ENCODE results near the gene TGFBI.

TGFBI gene

GRCh38 chr5:136028782-136029742, at the start of gene TGFBI:
Gene TGFBI, plus strand, starts transcription at chr5:136028988. Its CDS starts 68 bp downstream, at chr5:136029056.
- TF ChIP-seq, protein P1, sequence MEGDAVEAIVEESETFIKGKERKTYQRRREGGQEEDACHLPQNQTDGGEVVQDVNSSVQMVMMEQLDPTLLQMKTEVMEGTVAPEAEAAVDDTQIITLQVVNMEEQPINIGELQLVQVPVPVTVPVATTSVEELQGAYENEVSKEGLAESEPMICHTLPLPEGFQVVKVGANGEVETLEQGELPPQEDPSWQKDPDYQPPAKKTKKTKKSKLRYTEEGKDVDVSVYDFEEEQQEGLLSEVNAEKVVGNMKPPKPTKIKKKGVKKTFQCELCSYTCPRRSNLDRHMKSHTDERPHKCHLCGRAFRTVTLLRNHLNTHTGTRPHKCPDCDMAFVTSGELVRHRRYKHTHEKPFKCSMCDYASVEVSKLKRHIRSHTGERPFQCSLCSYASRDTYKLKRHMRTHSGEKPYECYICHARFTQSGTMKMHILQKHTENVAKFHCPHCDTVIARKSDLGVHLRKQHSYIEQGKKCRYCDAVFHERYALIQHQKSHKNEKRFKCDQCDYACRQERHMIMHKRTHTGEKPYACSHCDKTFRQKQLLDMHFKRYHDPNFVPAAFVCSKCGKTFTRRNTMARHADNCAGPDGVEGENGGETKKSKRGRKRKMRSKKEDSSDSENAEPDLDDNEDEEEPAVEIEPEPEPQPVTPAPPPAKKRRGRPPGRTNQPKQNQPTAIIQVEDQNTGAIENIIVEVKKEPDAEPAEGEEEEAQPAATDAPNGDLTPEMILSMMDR (IDR thresholded peaks at IDR 0.05; ENCODE audit: low read depth, low read length), result no peak
- peak within 1 kb of the TSS; percentile 86 for H3K4me3 ChIP-seq (ENCODE audit: low read depth, low read length)

- H3K4me3 ChIP-seq (ENCODE audit: low read depth, low read length), result no peak overlapping the region
- TF ChIP-seq, protein P1 (IDR thresholded peaks at IDR 0.05; ENCODE audit: low read depth, low read length), result no peak
Observed at GRCh38 chr5:135978993-135979392, 49.8 kb upstream of the TGFBI start.

DNA sequence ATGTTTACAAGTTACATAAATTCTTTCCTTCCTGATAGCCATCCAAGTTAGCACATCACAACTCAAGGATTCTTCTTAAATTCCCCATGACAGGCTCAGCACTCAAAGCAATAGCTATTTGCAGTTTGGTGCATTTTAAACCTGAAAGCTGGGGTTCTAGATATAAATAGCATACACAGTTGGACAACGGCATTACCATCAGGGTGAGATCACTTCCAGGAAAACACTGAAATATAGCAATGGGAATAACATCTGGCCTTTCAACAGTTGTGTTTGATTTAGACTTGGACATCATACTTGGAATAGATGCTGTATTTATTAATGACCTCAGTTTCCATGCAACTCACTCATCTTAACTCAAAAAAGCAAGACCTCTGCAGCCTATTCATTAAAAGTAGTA, 49.3 kb upstream of the TGFBI start:
- no peak overlapping the region for H3K4me3 ChIP-seq (ENCODE audit: low read depth, low read length)
- TF ChIP-seq, protein P1 (IDR thresholded peaks at IDR 0.05; ENCODE audit: low read depth, low read length), result no peak

DNA sequence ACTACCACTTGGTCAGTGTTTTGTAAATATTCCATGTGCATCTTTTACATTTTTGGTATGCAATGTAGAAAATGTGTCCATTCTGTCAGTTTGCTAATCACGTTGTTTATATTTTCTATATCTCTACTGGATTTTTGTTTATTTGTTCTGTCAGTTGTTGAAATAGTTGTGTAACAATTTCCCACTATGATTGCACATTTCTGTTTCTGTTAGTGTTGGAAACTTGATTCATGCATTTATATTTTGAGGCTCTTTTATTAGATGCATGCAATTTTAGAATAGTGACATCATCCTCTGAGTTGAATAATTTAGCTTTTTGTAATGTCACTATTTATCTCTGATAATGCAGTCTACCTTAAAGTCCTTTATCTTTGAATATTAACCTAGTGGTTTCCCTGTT, 48.2 kb upstream of the TGFBI start:
- H3K4me3 ChIP-seq (ENCODE audit: low read depth, low read length), result no peak overlapping the region
- TF ChIP-seq, protein P1 (IDR thresholded peaks at IDR 0.05; ENCODE audit: low read depth, low read length), result no peak

DNA sequence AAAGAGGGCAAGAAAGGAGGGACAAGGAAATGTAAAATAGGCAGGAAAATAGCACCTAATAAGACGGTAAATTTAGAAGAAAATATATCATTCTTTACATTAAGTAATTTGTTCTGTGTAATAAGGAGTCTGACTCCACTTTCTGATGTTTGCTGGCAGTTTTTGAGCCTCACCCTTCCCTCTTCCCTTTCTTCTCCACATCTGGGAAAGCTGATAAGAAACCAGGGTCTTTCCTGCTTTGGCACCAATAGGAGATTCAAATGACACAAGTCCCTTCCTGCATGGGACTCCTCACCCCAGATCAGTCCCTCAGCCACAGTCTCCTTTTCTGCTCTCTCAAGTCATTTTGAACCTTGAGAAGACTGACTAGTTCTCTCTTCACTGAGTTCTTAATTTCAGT, 42.8 kb upstream of the TGFBI start:
- no peak overlapping the region for H3K4me3 ChIP-seq (ENCODE audit: low read depth, low read length)
- TF ChIP-seq, protein P1 (IDR thresholded peaks at IDR 0.05; ENCODE audit: low read depth, low read length), result no peak

GRCh38 chr5:135986401-135986800, 42.4 kb upstream of the TGFBI start:
- TF ChIP-seq, protein P1 (IDR thresholded peaks at IDR 0.05; ENCODE audit: low read depth, low read length), result no peak
- H3K4me3 ChIP-seq (ENCODE audit: low read depth, low read length), result no peak overlapping the region

- TF ChIP-seq, protein P1 (IDR thresholded peaks at IDR 0.05; ENCODE audit: low read depth, low read length), result no peak
Observed at GRCh38 chr5:135986891-135987401, 41.8 kb upstream of the TGFBI start.

More at GRCh38 chr5:135986891-135987401, 41.8 kb upstream of the TGFBI start:
- no peak overlapping the region for H3K4me3 ChIP-seq (ENCODE audit: low read depth, low read length)
